ENCODE data around the gene NINJ1.

GRCh38 chr9:93091453-93092081 lies 42.5 kb downstream of the NINJ1 start:
- TF ChIP-seq POLR2A (IDR thresholded peaks at IDR 0.05) (no peak), CTCF (IDR thresholded peaks at IDR 0.05) (no peak)
